Activated CD4-positive, alpha-beta T cell treated with anti-CD3 and anti-CD28 coated beads, Interleukin-2, amount 50 U/mL, for 16 hours (primary cell): Measurements from ENCODE around the gene ACOT8.
"Not testable (repeated sequence)": the region's sequence is repeated elsewhere in the genome, so short reads cannot be mapped to it uniquely, and the experiment has no call there.

ENCODE experiments used
- DNase-seq: peaks from one replicate; pipeline ENCODE4 v3.0.0-alpha.2; 2020

ACOT8 gene

DNA sequence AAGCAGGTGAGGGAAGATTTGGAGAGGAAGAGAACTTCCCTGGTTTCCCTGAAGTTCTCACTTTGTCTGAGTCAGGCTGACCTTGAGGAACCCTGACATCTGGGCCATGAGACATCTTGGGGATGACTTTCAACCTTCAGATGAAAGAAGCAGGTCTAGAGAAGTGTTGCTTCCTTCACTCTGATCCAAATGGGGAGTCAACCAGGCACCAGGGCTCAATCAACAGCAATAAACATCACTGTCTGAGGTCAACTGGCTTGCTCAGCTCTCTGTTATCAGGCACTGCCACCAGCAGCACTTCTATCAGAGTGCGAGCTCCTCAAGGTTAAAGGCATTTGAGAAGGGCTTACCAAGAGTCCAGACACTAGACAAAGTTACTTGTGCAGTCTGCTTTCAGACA, 6.3 kb downstream of the ACOT8 start:
- DNase-seq: no peak

DNA sequence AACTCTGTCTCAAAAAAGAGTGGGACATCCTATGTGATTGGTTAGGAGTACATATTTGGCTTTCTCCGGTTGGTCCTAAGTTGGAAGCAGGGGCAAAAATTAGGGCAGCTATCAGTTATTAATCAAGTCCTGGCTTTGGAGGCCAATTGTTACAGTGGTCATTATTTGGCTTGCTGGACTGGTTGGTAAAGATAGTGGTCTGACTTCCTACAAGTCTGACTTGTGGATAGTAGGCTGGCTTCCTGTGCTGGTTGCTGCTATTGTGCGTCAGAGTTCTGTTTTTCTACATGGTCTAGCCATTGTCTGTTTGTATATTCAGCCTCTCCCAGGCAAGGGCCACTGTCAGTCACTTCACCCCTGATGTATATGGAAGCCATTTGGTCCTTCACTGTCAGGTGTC, 7.0 kb downstream of the ACOT8 start:
- DNase-seq: no peak

DNA sequence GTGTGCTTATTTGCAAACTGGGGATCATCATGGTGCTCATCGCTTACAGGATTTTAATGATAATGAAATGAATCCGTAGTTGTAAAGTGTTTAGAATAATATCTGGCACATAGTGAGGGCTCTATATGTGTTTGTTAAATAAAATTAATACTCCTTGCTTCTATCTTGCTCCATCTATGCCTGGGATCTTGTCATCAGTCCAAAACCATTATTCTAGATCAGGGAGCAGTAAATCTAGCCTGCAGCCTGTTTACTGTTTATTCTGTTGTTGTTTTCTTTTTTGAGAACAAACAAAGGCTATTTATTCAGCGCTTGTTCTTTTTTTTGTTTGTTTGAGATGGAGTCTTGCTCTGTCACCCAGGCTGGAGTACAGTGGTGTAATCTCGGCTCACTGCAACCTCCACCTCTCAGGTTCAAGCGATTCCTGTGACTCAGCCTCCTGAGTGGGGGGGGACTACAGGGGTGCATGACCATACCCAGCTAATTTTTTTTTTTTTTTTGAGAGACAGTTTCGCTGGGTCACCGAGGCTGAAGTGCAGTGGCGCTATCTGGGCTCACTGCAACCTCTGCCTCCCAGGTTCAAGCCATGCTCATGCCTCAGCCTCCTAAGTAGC, 8.1 kb downstream of the ACOT8 start:
- no peak for DNase-seq

DNA sequence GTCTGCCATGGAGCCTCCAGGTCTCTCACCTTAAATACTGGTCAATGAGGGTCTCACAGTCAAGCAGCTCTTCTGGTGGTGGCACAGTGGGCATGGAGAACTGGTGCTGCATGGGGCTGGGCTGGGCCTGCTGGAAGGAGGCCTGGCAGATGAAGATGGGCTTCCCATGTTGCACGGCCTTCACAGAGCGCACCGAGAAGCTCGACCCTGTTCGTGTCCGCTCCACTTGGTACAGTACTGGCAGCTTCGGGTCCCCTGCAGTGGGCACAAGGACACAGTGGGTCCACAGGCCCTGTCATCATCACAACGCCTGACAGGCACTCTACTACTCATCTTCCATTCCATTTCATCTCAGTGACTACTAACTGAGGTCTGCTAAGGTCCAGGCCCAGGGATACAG, 8.8 kb downstream of the ACOT8 start:
- DNase-seq: no peak

DNA sequence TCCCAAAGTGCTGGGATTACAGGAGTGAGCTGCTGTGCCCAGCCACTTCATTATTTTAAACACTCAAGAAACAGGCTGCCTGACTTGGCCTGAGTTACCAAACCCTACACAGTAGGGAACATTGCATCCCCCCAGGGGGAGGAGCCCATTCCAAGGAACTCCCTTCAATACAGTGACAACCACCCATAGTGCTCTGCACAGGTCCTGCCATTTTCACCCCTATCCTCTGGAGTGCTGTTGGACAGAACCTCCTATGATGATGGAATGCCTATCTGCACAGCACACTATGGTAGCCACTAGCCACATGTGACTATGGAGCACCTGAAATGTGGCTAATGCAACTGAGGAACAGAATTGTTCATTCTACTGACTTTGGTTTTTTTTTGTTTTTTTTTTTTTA, 11.7 kb downstream of the ACOT8 start:
- no peak for DNase-seq

DNA sequence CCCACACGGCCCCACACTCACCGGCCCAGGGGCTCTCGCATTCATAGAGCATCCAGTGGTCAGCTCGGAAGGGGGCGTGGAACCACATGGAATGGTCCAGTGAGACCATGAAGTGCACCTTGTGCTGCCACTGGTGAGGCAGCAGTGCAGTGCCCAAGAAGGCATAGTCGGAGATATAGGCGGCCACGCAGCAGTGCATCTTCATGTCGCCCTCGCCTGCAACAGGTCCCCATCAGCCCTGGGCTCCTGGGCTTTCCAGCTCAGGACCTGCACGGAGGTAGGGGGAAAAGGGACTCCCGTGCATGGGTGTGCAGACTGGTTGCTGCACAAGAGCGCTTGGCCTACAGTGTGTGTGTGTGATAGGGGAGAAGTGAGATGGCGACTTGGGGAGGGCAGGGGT, 13.7 kb downstream of the ACOT8 start:
- DNase-seq: no peak

DNA sequence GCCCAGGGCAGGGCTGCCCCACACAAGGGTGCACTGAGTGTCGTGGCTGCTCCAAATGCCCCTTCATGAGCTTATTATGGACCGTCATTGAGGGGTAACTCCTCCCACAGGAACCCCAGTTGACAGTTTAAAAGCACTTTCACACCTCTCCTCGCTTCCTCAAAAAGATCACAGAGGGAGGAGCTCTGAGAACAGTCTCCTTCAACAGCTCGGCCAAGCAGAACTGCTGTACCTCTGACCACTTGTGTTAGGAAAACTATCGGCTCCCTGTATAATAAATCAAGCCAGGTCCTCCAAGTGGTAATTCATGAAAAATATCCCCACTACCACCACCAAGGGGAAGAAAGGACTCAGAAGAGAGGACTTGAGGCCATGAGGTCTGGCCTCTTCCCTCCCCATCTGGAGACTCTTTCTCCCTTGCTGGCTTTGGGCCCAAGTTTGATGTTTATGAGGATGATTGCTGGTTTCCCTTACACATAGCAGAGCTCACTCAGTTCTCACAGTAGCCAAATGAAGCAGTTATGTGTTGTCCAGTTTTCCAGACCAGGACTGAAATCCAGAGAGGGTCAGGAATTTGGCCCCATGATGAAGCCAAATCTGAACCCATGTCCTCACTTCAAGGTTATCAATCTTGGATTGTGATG, 14.9 kb downstream of the ACOT8 start:
- DNase-seq: no peak

DNA sequence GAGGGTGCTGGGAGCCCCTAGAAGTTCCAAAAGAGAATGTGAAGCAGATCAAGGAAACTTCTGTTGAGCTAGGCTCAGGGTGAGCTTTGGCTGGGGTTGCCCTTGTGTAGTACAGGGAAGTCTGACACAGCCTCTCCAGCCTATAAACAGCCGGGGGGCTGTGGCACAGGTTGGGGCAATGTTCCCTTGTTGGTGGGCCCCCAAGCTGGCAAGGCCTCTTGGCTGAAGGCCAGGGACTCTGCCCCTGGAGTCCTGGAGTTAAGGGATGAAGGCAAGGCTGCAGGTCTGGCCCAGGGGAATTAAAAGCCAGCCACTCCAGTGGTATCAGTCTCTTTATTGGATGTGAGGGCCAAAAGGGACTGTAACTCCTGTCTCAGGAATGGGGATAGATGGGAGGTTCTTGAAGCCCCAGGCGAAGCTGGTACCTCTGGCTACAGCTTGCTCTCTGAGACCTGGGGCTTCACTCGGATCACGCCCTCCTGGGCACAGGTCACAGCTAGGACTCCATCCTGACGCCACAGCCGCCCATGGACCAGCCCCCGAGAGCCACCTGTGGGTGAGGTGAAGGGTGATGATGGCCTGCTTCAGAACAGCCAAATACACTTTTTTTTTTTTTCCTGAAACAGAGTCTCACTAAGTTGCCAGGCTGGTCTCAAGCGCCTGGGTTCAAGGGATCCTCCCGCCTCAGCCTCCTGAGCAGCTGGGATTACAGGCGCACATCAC, 15.6 kb downstream of the ACOT8 start:
- no peak for DNase-seq

DNA sequence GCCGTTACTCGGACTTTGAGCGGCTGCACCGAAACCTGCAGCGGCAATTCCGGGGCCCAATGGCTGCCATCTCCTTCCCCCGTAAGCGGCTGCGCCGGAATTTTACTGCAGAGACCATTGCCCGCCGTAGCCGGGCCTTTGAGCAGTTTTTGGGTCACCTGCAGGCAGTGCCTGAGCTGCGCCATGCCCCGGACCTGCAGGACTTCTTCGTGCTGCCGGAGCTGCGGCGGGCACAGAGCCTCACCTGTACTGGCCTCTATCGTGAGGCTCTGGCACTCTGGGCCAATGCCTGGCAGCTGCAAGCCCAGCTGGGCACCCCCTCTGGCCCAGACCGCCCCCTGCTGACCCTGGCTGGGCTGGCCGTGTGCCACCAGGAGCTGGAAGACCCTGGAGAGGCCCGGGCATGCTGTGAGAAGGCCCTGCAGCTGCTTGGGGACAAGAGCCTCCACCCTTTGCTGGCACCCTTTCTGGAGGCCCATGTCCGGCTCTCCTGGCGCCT, 16.4 kb downstream of the ACOT8 start:
- no peak for DNase-seq

DNA sequence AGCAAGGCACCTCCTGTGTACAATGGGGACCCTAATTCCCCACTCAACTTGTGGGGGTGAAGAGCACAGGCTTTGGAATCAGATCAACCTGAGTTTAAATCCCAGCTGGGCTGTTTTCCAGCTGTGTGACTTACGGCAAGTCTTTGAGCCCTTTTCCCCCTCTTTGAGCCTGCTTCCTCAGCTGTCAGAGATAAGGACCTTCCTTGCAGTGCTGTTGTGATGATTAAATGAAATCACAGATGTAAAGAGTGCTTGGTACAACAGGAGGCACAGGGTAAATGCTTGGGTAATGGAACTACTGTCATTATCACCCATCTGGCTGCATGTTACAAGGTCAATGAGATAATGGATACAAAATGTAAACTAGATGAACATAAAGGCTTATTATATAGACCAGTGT, 20.4 kb downstream of the ACOT8 start:
- DNase-seq: no peak

DNA sequence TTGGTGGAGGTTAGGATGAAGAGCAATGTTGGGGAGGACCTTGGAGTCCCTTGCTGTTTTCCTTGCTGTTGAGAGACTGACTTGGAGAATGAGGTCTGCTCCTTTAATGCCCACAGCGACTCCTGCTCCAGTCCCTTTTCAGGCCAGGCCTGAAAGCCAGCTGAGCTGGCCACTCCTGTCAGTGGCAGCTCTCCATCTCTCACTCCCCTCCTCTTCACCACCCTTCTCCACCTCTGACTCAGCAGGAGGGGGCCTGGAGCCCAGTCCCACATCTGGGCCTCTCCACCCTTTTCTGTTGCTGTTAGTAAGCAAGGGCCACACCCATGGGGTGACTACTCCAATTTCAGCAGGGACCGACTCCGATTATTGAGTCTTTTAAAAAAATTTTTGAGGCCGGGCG, 21.4 kb downstream of the ACOT8 start:
- no peak for DNase-seq

DNA sequence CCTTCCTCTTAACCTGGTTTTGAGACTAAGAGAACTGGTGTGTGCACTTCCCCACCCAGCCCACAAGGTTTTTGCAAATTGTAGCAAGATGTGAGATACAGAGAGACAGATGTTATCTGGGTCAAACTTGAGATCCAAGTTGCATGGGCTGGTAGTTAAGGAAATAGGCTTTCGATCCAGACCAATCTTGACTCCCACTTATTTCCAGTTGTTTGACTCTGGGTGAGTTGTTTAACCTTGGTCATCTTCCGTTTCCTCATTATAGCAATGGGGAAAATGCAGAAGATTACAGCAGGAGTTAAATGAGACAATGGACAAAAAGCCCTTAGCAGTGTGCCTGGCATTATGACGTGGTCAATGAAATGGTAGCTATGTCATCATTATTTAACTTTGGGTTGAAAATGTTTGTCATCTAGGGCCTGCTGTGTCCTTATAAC, 21.8 kb downstream of the ACOT8 start:
- no peak for DNase-seq

DNA sequence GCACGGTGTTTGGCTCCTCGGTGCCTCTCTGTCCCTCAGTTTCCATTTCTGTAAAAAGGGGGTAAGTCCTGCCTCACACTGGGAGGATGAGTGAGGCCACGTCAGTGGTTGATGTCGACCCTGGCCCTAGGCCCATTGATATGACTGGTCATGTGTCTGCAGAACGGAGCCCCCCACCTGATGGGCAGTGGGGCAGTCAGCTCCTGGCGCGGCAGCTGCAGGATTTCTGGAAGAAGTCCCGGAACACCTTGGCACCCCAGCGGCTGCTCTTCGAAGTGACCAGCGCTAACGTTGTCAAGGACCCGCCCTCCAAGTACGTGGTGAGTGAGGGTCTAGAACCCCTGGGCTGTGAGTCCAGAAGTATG, 22.4 kb downstream of the ACOT8 start:
- no peak for DNase-seq

DNA sequence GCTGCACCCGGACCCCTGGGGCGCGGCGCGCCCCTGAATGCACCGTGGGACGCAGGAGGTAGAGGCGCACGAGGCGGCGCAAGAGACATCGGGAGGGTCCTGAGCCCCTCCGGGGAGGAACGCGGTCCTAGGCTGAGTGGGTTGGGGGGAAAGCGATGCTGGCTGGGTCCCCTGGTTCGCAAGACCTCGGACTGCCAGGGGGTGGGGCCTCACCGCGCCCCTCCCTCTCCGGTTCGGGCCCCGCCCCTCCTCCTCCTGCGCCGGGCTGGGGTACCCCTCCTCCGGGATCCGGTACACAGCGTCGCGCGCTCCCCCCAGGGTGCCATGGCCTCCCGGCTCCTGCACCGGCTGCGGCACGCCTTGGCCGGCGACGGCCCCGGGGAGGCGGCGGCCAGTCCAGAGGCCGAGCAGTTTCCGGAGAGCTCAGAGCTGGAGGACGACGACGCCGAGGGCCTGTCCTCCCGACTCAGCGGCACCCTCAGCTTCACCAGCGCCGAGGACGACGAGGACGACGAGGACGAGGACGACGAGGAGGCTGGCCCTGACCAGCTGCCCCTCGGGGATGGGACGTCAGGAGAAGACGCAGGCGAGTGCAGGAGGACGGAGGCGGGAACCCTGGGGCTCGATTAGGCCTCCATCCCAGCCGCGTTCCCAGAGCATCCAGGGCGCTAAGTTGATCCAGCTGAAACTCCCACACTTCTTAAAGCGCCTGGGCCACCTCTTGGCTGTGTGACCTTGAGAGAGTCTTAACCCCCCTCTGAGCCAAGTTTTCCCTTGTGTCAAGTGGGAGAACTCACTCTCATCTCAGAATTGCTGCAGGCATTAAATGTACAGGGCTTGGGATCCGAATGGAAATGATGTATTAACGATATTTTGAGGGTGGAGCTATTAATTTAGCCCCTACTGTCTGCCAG, 23.1 kb downstream of the ACOT8 start:
- DNase-seq: peak; percentile 28

DNA sequence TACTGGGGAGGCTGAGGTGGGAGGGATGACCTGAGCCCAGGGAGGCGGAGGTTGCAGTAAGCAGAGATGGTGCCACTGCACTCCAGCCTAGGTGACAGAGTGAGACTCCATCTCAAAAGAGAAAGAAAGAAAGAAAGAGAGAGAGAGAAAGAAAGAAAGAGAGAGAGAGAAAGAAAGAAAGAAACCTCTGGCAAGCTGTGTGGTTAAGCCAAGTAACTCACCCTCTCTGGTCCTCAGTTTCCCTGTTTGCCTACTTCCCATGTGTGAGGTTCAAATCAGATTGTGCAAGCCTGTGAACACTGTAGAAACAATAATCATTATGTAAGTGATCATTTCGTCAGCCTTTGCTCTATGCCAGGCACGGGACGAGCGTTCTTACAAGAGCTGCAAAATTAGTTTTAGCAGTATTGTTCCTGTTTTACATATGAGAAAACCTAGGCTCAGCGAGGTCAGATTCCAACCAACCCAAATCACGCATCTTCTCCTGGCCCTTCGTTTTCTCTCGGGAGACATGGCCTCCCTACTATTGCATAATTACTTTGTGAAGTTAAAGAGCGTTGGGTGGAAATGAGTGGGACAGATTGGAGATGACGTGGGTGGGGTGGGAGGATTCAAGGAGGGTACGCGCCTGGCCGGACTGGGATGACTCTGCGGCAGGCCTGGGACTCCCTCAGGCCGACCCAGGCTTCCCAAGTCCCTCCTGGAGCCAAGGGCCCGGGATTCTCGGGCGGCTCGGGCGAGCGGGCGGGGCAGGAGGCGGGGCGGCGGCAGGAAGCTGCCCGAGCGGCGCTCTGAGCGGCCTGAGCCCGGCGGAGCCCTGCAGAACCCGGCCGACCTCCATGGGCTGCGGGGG, 23.9 kb downstream of the ACOT8 start, which contains the start of gene SNX21:
Gene SNX21, plus strand, starts transcription at position 770 of the 853 bp plus-strand sequence. CDS start 121 bp downstream, outside the sequence.
- peak; percentile 55 for DNase-seq

DNA sequence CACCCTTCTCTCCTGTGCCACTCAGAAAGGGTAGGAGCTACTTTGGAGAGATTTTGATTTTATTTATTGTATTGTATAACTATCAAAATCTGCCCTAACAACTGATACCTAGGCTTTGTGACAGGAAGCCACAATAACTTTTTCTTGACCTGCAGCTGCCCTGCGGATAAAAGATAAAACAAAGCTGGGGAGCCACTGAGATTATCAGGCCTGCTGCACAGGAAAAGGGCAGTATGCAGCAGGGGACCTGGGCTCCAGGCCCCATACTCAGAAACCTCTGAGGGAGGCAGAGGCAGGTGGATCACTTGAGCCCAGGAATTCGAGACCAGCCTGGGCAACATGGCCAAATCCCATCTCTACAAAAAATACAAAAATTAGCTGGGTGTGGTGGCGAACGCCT, 24.6 kb downstream of the ACOT8 start:
- DNase-seq: no peak

DNA sequence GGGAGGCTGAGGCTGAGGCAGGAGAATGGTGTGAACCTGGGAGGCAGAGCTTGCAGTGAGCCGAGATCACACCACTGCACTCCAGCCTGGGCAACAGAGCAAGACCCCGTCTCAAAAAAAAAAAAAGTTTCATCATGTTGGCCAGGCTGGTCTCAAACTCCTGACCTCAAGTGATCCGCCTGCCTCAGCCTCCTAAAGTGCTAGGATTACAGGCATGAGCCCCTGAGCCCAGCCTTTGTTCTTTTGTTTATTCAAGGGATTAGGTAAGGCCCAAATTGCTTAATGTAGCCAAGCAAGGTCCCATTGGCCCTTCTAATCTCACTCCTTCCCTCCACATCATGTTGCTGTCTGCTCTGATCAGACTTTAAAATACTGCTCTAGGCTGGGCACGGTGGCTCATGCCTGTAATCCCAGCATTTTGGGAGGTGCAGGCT, 27.5 kb downstream of the ACOT8 start:
- DNase-seq: not testable (repeated sequence)

DNA sequence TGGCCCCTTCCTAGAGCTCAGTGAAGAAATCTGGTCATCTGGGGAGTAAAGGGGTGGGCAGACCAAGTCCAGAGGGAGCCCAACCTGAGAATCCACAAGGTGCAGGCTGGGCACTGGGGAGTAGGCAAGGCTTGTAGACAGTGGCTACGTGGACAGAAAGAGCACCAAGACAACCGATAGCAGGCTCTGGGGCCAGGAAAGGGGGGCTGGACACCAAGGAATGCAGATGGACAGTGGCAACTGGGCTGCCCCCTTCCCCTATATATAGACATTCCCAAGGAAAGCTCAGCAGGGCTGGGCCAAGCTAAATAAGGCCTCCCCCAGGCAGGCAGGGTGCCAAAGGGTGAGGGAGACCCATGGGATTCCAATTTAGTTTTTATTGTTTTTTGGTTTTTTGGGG, 28.6 kb downstream of the ACOT8 start:
- no peak for DNase-seq

DNA sequence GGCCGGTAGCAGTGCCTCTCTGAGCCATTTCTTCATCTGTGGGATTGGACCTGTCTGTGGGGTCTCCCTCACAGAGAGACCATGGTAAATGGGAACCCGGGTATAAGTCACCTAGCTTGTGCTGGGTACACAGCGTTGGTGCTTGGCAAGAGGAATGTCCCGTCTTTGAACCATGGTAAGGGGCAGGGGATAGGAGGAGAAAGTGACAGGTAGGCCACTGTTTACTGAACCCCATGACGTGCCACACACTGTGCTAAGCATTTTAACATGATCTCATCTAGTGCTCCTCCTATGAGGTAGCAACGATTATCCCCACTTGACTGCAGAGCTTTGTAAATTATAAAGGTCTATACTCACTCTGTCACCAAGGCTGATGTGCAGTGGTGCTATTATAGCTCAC, 29.5 kb downstream of the ACOT8 start:
- no peak for DNase-seq

DNA sequence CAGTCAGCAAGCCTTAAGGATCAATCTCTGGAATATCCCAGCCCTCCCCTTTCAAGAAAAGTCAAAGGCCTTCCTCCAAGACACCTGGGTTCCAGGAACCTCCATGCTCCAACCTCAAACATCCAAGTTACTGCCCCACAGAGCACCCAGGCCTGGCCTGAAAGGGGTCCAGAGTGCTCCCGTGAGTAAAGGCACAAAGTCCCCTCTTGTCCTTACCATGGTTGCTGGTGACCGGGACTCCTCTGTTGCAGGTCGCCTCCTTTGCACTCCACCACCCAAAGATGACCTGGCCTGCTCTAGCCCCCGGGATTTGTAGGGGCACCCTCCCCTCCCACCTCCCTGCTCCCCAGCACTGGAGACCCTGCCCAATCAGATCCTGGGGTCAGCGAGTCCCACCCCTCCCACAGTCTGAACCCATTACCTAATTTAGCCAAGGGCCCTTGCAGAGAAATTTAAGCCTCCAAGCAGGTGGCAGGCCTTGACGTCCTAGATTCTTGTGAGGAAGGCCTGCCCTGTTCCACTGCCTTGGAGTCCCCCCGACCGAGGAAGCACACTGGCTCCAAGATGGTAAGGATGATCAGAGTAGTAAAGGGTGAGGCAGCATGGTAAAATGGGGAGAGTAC, 30.1 kb downstream of the ACOT8 start, which contains the start of gene TNNC2:
Gene TNNC2, minus strand, starts transcription at position 283 of the 623 bp plus-strand sequence. Its CDS starts 64 bp downstream, at position 219.
- no peak for DNase-seq

DNA sequence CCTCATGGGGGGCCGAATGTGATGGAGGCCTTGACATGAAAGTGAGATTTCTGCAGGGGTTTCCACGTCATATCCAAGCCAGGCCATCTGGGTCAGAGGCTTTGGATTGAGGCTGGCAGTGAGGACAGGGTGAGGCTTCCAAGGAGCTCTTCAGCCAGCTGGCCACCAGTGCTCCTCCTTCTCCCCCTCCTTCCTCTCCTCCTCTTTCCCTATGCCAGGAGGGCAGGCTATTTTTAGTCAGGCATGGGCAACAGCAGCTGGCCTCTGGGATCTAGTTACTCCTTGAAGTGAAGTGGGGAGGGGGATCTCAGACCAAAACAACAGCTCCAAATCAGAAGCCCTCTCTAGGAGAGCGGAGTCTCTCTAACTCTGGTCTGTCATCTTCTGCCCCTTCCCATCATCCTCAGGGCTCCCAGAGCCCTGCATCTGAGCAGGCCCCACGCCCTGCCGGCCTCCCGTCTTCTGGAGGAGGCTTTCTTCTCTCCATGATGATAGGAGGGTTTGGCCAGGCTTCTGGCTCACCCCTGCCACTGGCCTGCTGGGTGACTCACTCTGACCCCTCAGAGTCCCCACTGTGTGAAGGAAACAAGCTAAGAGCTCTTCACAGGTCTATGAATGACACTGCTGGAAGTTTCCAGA, 30.7 kb downstream of the ACOT8 start:
- DNase-seq: no peak
